ENCODE measurements around the gene LOXL3. TPM values are rescaled to one million over a fixed set of nuclear protein-coding genes. Genes with fewer than 3 reads are reported as not detected.

LOXL3 gene
- total and polyA plus RNA-seq, 2 of the 8 experiments (the other 6 are each of a cell fraction or from before 2014, with no cell fraction given): 22.4 to 27.2 TPM

- TF ChIP-seq CEBPB (IDR thresholded peaks at IDR 0.05; ENCODE audit: low read depth, low read length): no peak
- no peak for TF ChIP-seq TAF1 (IDR thresholded peaks at IDR 0.05; ENCODE audit: low read depth, low read length)
- no peak for TF ChIP-seq TAF7 (optimal IDR thresholded peaks at IDR 0.05; ENCODE audit: borderline replicate concordance, low read depth, low read length)
- TF ChIP-seq RBBP5 (IDR thresholded peaks at IDR 0.05; ENCODE audit: borderline replicate concordance, low read depth, low read length): no peak
- no peak for TF ChIP-seq CBX5 (IDR thresholded peaks at IDR 0.05; ENCODE audit: low read depth, low read length)
- no peak for TF ChIP-seq HDAC2 (IDR thresholded peaks at IDR 0.05; ENCODE audit: borderline replicate concordance in 1 of 2, low read depth in 2 of 2, low read length in 2 of 2)
Observed at GRCh38 chr2:74524005-74524404, 29.7 kb downstream of the LOXL3 start (continued).
